ENCODE results near the gene NTMT2.

Gene NTMT2

DNA sequence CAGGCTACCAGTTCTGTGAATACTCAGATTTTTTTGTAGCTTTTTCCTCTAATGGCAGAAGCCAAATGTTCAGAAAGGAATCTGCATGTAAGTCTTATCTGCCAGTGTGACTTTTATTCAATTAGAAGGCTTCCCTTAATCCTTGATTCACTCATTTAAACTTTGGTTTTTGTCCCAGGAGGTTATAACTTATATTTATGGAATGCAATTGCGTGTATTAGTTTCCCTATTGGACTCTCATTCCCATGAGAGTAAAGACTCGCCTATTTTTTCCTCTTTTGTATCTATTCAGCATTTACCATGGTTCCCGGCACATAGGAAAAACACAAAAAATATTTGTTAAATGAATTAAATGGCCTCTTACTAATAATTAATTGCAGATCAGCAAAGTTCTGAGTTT, 3.5 kb downstream of the NTMT2 start:
- H3K9me3 ChIP-seq: peaks cover 0 to 11% (median 0%) of the 10 kb centered on the region in 3 donors
- intact Hi-C loops (cut with DNase I; ENCODE audit: low total_unique reads): no loop called here
- no peaks in the 10 kb centered on the region for H3K27me3 ChIP-seq
- TF ChIP-seq, protein P1, sequence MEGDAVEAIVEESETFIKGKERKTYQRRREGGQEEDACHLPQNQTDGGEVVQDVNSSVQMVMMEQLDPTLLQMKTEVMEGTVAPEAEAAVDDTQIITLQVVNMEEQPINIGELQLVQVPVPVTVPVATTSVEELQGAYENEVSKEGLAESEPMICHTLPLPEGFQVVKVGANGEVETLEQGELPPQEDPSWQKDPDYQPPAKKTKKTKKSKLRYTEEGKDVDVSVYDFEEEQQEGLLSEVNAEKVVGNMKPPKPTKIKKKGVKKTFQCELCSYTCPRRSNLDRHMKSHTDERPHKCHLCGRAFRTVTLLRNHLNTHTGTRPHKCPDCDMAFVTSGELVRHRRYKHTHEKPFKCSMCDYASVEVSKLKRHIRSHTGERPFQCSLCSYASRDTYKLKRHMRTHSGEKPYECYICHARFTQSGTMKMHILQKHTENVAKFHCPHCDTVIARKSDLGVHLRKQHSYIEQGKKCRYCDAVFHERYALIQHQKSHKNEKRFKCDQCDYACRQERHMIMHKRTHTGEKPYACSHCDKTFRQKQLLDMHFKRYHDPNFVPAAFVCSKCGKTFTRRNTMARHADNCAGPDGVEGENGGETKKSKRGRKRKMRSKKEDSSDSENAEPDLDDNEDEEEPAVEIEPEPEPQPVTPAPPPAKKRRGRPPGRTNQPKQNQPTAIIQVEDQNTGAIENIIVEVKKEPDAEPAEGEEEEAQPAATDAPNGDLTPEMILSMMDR (IDR thresholded peaks at IDR 0.05): no peak
- DNase-seq: no peak
- H3K27ac ChIP-seq: no peak overlapping the region
- no peaks in the 10 kb centered on the region for H3K36me3 ChIP-seq
- no peak overlapping the region for H3K4me3 ChIP-seq
- no peaks in the 10 kb centered on the region for H3K4me1 ChIP-seq

- Histone ChIP-seq H3K27me3 (no peaks in the 10 kb centered on the region), H3K4me1 (no peaks in the 10 kb centered on the region), H3K36me3 (no peaks in the 10 kb centered on the region), H3K9me3 (peaks cover 0 to 14% (median 0%) of the 10 kb centered on the region in 3 donors), H3K27ac (no peak overlapping the region), H3K4me3 (no peak overlapping the region)
- intact Hi-C loops (cut with DNase I; ENCODE audit: low total_unique reads): no loop called here
- no peak for DNase-seq
- TF ChIP-seq, protein P1 (IDR thresholded peaks at IDR 0.05): no peak
Measured at GRCh38 chr1:170150016-170150415, 4.3 kb downstream of the NTMT2 start.

- Histone ChIP-seq H3K9me3 (peaks cover 0 to 14% (median 0%) of the 10 kb centered on the region in 3 donors), H3K4me1 (no peaks in the 10 kb centered on the region), H3K36me3 (no peaks in the 10 kb centered on the region), H3K27ac (no peak overlapping the region), H3K4me3 (no peak overlapping the region), H3K27me3 (no peaks in the 10 kb centered on the region)
- intact Hi-C loops (cut with DNase I; ENCODE audit: low total_unique reads): no loop called here
- DNase-seq: no peak
- TF ChIP-seq, protein P1 (IDR thresholded peaks at IDR 0.05): no peak
Measured at GRCh38 chr1:170150921-170151320, 5.2 kb downstream of the NTMT2 start.

DNA sequence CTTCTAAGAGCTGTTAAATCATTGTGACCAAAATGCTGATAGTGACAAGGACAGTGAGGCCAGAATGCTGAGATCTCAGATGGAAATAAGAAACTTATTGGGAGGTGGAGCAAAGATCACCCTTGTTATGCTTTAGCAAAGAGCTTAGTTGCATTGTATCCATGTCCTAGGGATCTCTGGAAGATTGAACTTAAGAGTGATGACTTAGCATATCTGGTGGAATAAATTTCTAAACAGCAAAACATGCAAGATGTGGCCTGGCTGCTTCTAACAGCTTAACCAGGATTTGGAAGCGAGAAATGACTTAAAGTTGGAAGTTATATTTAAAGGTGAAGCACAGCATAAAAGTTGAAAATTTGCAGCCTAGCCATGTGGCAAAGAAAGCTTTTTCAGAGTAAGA, 7.7 kb downstream of the NTMT2 start:
- H3K4me3 ChIP-seq: no peak overlapping the region
- no peak overlapping the region for H3K27ac ChIP-seq
- no peaks in the 10 kb centered on the region for H3K27me3 ChIP-seq
- no peaks in the 10 kb centered on the region for H3K36me3 ChIP-seq
- DNase-seq: no peak
- TF ChIP-seq, protein P1 (IDR thresholded peaks at IDR 0.05): no peak
- peaks cover 0 to 14% (median 0%) of the 10 kb centered on the region in 3 donors for H3K9me3 ChIP-seq
- intact Hi-C loops (cut with DNase I; ENCODE audit: low total_unique reads): no loop called here
- peaks cover 0 to 13% (median 0%) of the 10 kb centered on the region in 4 donors for H3K4me1 ChIP-seq

DNA sequence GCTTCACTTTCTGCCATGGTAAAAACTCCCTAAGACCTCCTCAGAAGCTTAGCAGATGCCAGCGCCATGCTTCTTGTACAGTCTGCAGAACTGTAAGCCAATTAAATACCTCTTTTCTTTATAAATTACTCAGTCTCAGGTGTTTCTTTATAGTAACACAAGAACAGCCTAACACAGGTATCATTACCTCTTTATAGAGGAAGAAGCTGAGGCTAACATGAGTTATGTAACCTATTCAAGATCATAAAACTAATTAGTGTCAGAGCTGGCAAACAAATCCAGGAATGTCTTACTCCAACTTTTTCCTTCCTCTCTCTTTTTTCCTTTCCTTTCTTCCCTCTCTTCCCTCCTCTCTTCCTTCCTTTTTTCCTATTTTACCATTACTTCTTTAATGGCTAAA, 9.3 kb downstream of the NTMT2 start:
- no peak for DNase-seq

More for the DNA sequence above, 9.3 kb downstream of the NTMT2 start:
- Histone ChIP-seq H3K4me3 (no peak overlapping the region), H3K9me3 (peaks cover 0 to 14% (median 0%) of the 10 kb centered on the region in 3 donors), H3K4me1 (peaks cover 0 to 13% (median 0%) of the 10 kb centered on the region in 4 donors), H3K36me3 (no peaks in the 10 kb centered on the region), H3K27me3 (no peaks in the 10 kb centered on the region), H3K27ac (no peak overlapping the region)
- intact Hi-C loops (cut with DNase I; ENCODE audit: low total_unique reads): no loop called here
- TF ChIP-seq, protein P1 (IDR thresholded peaks at IDR 0.05): no peak
